A549 (cell line): Measurements from ENCODE around the gene CMTM1. TPM values are rescaled to one million over a fixed set of nuclear protein-coding genes. Genes with fewer than 3 reads are reported as not detected.

Source experiments
- ATAC-seq, 2 experiments: fragments of 200-7000 bp in 1 of 2; fragments of >200 bp in 1 of 2; cut with Nextera tagmentation in 1 of 2; cut with Tn5 transposase in 1 of 2; 3 replicates each; pipeline versions ENCODE4 v1.8.0 to v1.9.1; 2018 to 2020; ENCODE audit warnings: mild to moderate bottlenecking in 1 of 2, moderate library complexity in 1 of 2
- CTCF ChIA-PET: fragments of 300-600 bp; sonication (Branson Sonifier 250); formaldehyde crosslinking; extraction: SDS; loops from one replicate; lab custom pipeline; 2021; ENCODE audit warnings: antibody characterized with exemption, inconsistent platforms; lab: Yijun Ruan, JAX
- POLR2A ChIA-PET: fragments of 350-600 bp; formaldehyde crosslinking; extraction: SDS; loops from one replicate; lab custom pipeline; 2021; ENCODE audit warnings: antibody characterized with exemption, inconsistent platforms; lab: Yijun Ruan, JAX
- DNase-seq, 2 experiments: peaks; one replicate each; pipeline versions ENCODE4 v3.0.0 to v3.0.0-alpha.2; 2011 to 2016; ENCODE audit warnings: low read depth in 1 of 2, low spot score in 1 of 2
- FAIRE-seq: peaks from 2 replicates; lab custom pipeline; 2011; peaks lifted over from hg19 to GRCh38; lab: Jason Lieb, UNC
- H3K27ac ChIP-seq, 2 experiments: fragments of >200 bp; sonication (Bioruptor Twin); formaldehyde crosslinking; 3 replicates each; pipeline ENCODE4 v1.5.1; 2016 to 2017
- H3K4me1 ChIP-seq: fragments of >200 bp; sonication (Bioruptor Twin); formaldehyde crosslinking; 3 replicates; pipeline ENCODE4 v1.6.1; 2016
- H3K4me2 ChIP-seq: fragments of >200 bp; sonication (Bioruptor Twin); formaldehyde crosslinking; 3 replicates; pipeline ENCODE4 v1.6.1; 2016
- H3K4me3 ChIP-seq: fragments of >200 bp; sonication (Bioruptor Twin); formaldehyde crosslinking; 3 replicates; pipeline ENCODE4 v1.5.1; 2016
- H3K9me3 ChIP-seq: fragments of >200 bp; sonication (Bioruptor Twin); formaldehyde crosslinking; 3 replicates; pipeline ENCODE4 v1.6.1; 2016
- CBX8 ChIP-seq: fragments of 200-600 bp; sonication (generic); IDR thresholded peaks from 2 replicates; pipeline ENCODE4 v1.6.1; 2016
- CHD2 ChIP-seq: fragments of 150-350 bp; IDR thresholded peaks from 2 replicates; pipeline ENCODE4 v1.6.1; 2014; ENCODE audit warnings: low read length; ENCODE audit not compliant: partially characterized antibody
- CHD4 ChIP-seq: fragments of 200-600 bp; sonication (generic); IDR thresholded peaks from 2 replicates; pipeline ENCODE4 v1.6.1; 2016; ENCODE audit warnings: antibody characterized with exemption, mild to moderate bottlenecking, borderline replicate concordance
- CTCF ChIP-seq: fragments of >200 bp; sonication (Bioruptor Twin); formaldehyde crosslinking; IDR thresholded peaks from 3 replicates; pipeline ENCODE4 v1.5.1; 2016
- EHMT2 ChIP-seq: fragments of 200-600 bp; sonication (generic); IDR thresholded peaks from 2 replicates; pipeline ENCODE4 v1.6.1; 2016; ENCODE audit warnings: antibody characterized with exemption, low read depth, mild to moderate bottlenecking, moderate library complexity
- ESRRA ChIP-seq: fragments of 150-350 bp; IDR thresholded peaks from 2 replicates; pipeline ENCODE4 v1.6.1; 2014; ENCODE audit warnings: mild to moderate bottlenecking, low read length, borderline replicate concordance
- FOSL2 ChIP-seq, 2 experiments: fragments of 450-650 bp in 1 of 2; fragments of >200 bp in 1 of 2; sonication (Bioruptor Twin) in 1 of 2; formaldehyde crosslinking; IDR thresholded peaks; 2 replicates each; pipeline versions ENCODE4 v1.5.0 to v1.6.1; 2016 to 2020; ENCODE audit warnings: mild to moderate bottlenecking in 1 of 2, moderate library complexity in 1 of 2
- FOXS1 ChIP-seq: fragments of 250-450 bp; sonication (Bioruptor Pico); IDR thresholded peaks from 2 replicates; pipeline ENCODE4 v1.5.0; 2020; ENCODE audit warnings: mild to moderate bottlenecking, moderate library complexity
- HDAC2 ChIP-seq: fragments of 200-600 bp; sonication (generic); IDR thresholded peaks from 2 replicates; pipeline ENCODE4 v1.6.1; 2016
- HES2 ChIP-seq: fragments of >200 bp; sonication (Bioruptor Twin); formaldehyde crosslinking; IDR thresholded peaks from 2 replicates; pipeline ENCODE4 v1.6.1; 2016
- HOXA7 ChIP-seq: fragments of 250-450 bp; sonication (Bioruptor Pico); IDR thresholded peaks from 2 replicates; pipeline ENCODE4 v1.5.0; 2020; ENCODE audit warnings: mild to moderate bottlenecking, moderate library complexity
- HOXB13 ChIP-seq: fragments of 250-450 bp; sonication (Bioruptor Pico); IDR thresholded peaks from 2 replicates; pipeline ENCODE4 v1.5.0; 2020; ENCODE audit warnings: low read depth, mild to moderate bottlenecking, moderate library complexity
- MAFK ChIP-seq: fragments of 450-650 bp; IDR thresholded peaks from 2 replicates; pipeline ENCODE4 v1.6.1; 2014; ENCODE audit not compliant: partially characterized antibody
- MAZ ChIP-seq: fragments of 150-350 bp; IDR thresholded peaks from 2 replicates; pipeline ENCODE4 v1.6.1; 2014; ENCODE audit warnings: antibody characterized with exemption, low read depth, low read length, borderline replicate concordance
- NFE2L2 ChIP-seq: fragments of 150-350 bp; conservative IDR thresholded peaks from 2 replicates; pipeline ENCODE4 v1.6.1; 2014; ENCODE audit warnings: low read length
- NPAS2 ChIP-seq: fragments of 250-450 bp; sonication (Bioruptor Pico); IDR thresholded peaks from 2 replicates; pipeline ENCODE4 v1.8.0; 2022; ENCODE audit warnings: mild to moderate bottlenecking, moderate library complexity, borderline replicate concordance
- NR3C1 ChIP-seq: fragments of >200 bp; sonication (Bioruptor Twin); formaldehyde crosslinking; IDR thresholded peaks from 3 replicates; pipeline ENCODE4 v1.6.1; 2017
- PBX3 ChIP-seq: IDR thresholded peaks from 2 replicates; pipeline ENCODE4 v1.6.1; 2012
- POLR2A ChIP-seq: IDR thresholded peaks from 2 replicates; pipeline ENCODE4 v1.6.1; 2012; ENCODE audit warnings: mild to moderate bottlenecking, low read length
- RARB ChIP-seq: fragments of 250-450 bp; sonication (Bioruptor Pico); IDR thresholded peaks from 2 replicates; pipeline ENCODE4 v1.8.0; 2021; ENCODE audit warnings: mild to moderate bottlenecking, moderate library complexity
- RFX5 ChIP-seq: fragments of 450-650 bp; IDR thresholded peaks from 2 replicates; pipeline ENCODE4 v1.7.1; 2014; ENCODE audit warnings: antibody characterized with exemption, mild to moderate bottlenecking, moderate library complexity
- TP53 ChIP-seq: fragments of 250-450 bp; sonication (Bioruptor Pico); IDR thresholded peaks from 2 replicates; pipeline ENCODE4 v1.5.0; 2021; ENCODE audit warnings: mild to moderate bottlenecking, moderate library complexity
- ZC3H11A ChIP-seq: fragments of 450-650 bp; IDR thresholded peaks from 2 replicates; pipeline ENCODE4 v1.6.1; 2014; ENCODE audit warnings: antibody characterized with exemption, mild to moderate bottlenecking
- ZFP36 ChIP-seq: fragments of 450-650 bp; IDR thresholded peaks from 2 replicates; pipeline ENCODE4 v1.6.1; 2014; ENCODE audit warnings: borderline replicate concordance; ENCODE audit not compliant: partially characterized antibody
- ZNF302 ChIP-seq: fragments of 250-450 bp; sonication (Bioruptor Pico); IDR thresholded peaks from 2 replicates; pipeline ENCODE4 v1.9.0; 2021; ENCODE audit warnings: inconsistent platforms, mild to moderate bottlenecking, moderate library complexity
- WGBS: methylation state at CpG from one replicate; pipeline ENCODE4 v1.1.6; 2017; ENCODE audit errors: missing lambda C conversion rate; 5-methylcytosine and 5-hydroxymethylcytosine counted together
- polyA plus RNA-seq, 4 experiments: library from polyadenylated mRNA; depleted of rRNA in 3 of 4; stranded (reverse); fragments of >200 nt; fragmentation: RNase III in 1 of 4; extraction: RNeasy Plus Mini Kit Qiagen cat#74134 plus additional on column Dnase treatment in 1 of 4; gene quantifications; 2 replicates in 3 of 4; 3 replicates in 1 of 4; pipeline ENCODE4 v1.2.3, GENCODE V29; 2011 to 2017

The CMTM1 gene
- polyA plus RNA-seq, 2 of the 4 experiments (the other 2 are of a cell fraction): 1.3 to 1.9 TPM

GRCh38 chr16:66616592-66616991 lies 50.4 kb downstream of the CMTM1 start:
- H3K4me1 ChIP-seq: peaks cover 24% of the 10 kb centered on the region
- H3K27ac ChIP-seq: no peak overlapping the region
- CTCF ChIA-PET: interaction anchor here (0.7 to 1.2 kb wide), 2 partner anchors 34 to 261 kb away, joined by 3 to 5 read pairs; no protein-coding TSS in a partner anchor
- WGBS: 83% methylated on average over 9 of the region's 9 CpGs
- POLR2A ChIA-PET: no interaction called here
- TF ChIP-seq RARB (no peak), MAFK (no peak), EHMT2 (no peak), NFE2L2 (no peak), NR3C1 (no peak), FOSL2 (IDR thresholded peaks at IDR 0.05) (no peak), FOSL2 (CRISPR knock-in tag; IDR thresholded peaks at IDR 0.05) (no peak), NPAS2 (CRISPR knock-in tag) (no peak), HOXA7 (CRISPR knock-in tag) (no peak), ESRRA (no peak), HDAC2 (no peak), MAZ (no peak), CTCF (no peak), RFX5 (no peak), CBX8 (no peak), CHD2 (no peak), TP53 (no peak)
- TF ChIP-seq, all 56 proteins: peak for 0
- ATAC-seq (no peak), DNase-seq (no peak), FAIRE-seq (no peak)
- Histone ChIP-seq H3K4me3 (no peak overlapping the region), H3K9me3 (no peaks in the 10 kb centered on the region), H3K4me2 (no peak overlapping the region)

GRCh38 chr16:66617010-66617434 lies 50.8 kb downstream of the CMTM1 start:
- ATAC-seq (no peak), FAIRE-seq (no peak), DNase-seq (no peak)
- ChIA-PET CTCF (interaction anchor here (0.7 to 2.6 kb wide), 6 partner anchors 8 to 261 kb away, joined by 3 to 20 read pairs (median 4); no protein-coding TSS in a partner anchor), POLR2A (no interaction called here)
- Histone ChIP-seq H3K27ac (no peak overlapping the region), H3K4me1 (peaks cover 24% of the 10 kb centered on the region), H3K9me3 (no peaks in the 10 kb centered on the region), H3K4me2 (no peak overlapping the region), H3K4me3 (no peak overlapping the region)
- TF ChIP-seq PBX3 (no peak), CHD4 (no peak), ZFP36 (no peak), POLR2A (no peak), HOXB13 (CRISPR knock-in tag) (no peak)
- 84% methylated on average over 2 of the region's 2 CpGs for WGBS

- ChIA-PET POLR2A (no interaction called here), CTCF (interaction anchor here (0.9 to 2.6 kb wide), 9 partner anchors 9 to 250 kb away, joined by 3 to 20 read pairs (median 4); partner anchors contain the start of gene CMTM3)
- ATAC-seq: no peak; a peak in 1 of 6 replicates
- Histone ChIP-seq H3K4me3 (no peak overlapping the region), H3K4me2 (no peak overlapping the region), H3K9me3 (no peaks in the 10 kb centered on the region), H3K27ac (peak overlapping the region in 1 of 2 experiments; percentile 69; a peak in 1 of 6 replicates), H3K4me1 (peaks cover 24% of the 10 kb centered on the region)
- WGBS: 77% methylated on average over 7 of the region's 7 CpGs
- TF ChIP-seq ZC3H11A (no peak), HES2 (no peak), FOXS1 (CRISPR knock-in tag) (no peak), ZNF302 (CRISPR knock-in tag) (no peak)
- no peak for FAIRE-seq
- DNase-seq: no peak
Measured at GRCh38 chr16:66617728-66618127, 51.5 kb downstream of the CMTM1 start.
